NCI-H1930 (cell line): Measurements from ENCODE around the gene B4GALT5.
"Not testable (repeated sequence)": the region's sequence is repeated elsewhere in the genome, so short reads cannot be mapped to it uniquely, and the experiment has no call there.

ENCODE experiments used
- DNase-seq, 2 experiments: peaks; one replicate each; lab custom pipeline; 2025; lab: John Stamatoyannopoulos, UW

Gene B4GALT5

GRCh38 chr20:49679634-49680033 is 34.0 kb downstream of the B4GALT5 start:
- DNase-seq, result no peak

GRCh38 chr20:49677777-49678758 is 35.6 kb downstream of the B4GALT5 start:
- no peak for DNase-seq

GRCh38 chr20:49676581-49677291 is 36.9 kb downstream of the B4GALT5 start:
- no peak for DNase-seq

GRCh38 chr20:49675368-49676151 is 38.1 kb downstream of the B4GALT5 start:
- no peak for DNase-seq

- DNase-seq, result no peak
These were observed 39.0 kb downstream of the B4GALT5 start for GRCh38 chr20:49674383-49675352.

- DNase-seq, result no peak
These were observed 41.5 kb downstream of the B4GALT5 start for GRCh38 chr20:49672096-49672664.

GRCh38 chr20:49671433-49671832 is 42.2 kb downstream of the B4GALT5 start:
- DNase-seq, result no peak

- DNase-seq, result no peak
These were observed 44.0 kb downstream of the B4GALT5 start for GRCh38 chr20:49669601-49670189.

- not testable (repeated sequence) for DNase-seq
These were observed 44.8 kb downstream of the B4GALT5 start for GRCh38 chr20:49668878-49669195.

GRCh38 chr20:49668181-49668877 is 45.3 kb downstream of the B4GALT5 start:
- DNase-seq, result no peak

GRCh38 chr20:49666911-49667310 is 46.8 kb downstream of the B4GALT5 start:
- no peak for DNase-seq

GRCh38 chr20:49665796-49666195 is 47.9 kb downstream of the B4GALT5 start:
- DNase-seq, result no peak

- DNase-seq, result no peak
These were observed 48.9 kb downstream of the B4GALT5 start for GRCh38 chr20:49664612-49665313.

- no peak for DNase-seq
These were observed 50.6 kb downstream of the B4GALT5 start for GRCh38 chr20:49663112-49663511.

GRCh38 chr20:49661560-49662329 is 51.9 kb downstream of the B4GALT5 start:
- no peak for DNase-seq

- DNase-seq, result no peak
These were observed 52.8 kb downstream of the B4GALT5 start for GRCh38 chr20:49660912-49661311.

- DNase-seq, result no peak
These were observed 54.6 kb downstream of the B4GALT5 start for GRCh38 chr20:49659056-49659455.

GRCh38 chr20:49658508-49658907 is 55.2 kb downstream of the B4GALT5 start:
- DNase-seq, result no peak
